IMR-90 (cell line): Measurements from ENCODE around the gene WRAP73. TPM values are rescaled to one million over a fixed set of nuclear protein-coding genes. Genes with fewer than 3 reads are reported as not detected.

Source experiments
- ATAC-seq: fragments of 200-7000 bp; cut with Tn5 transposase; 2 replicates; pipeline ENCODE4 v1.9.1; 2020; ENCODE audit warnings: low read depth, mild to moderate bottlenecking, moderate library complexity
- BruUV-seq: library from RNA; stranded (reverse); fragments of 400-500 nt; replicated peaks from 2 replicates; lab custom pipeline; 2021; lab: Mats Ljungman, UMichigan
- CTCF ChIA-PET: fragments of 300-600 bp; formaldehyde crosslinking; extraction: SDS; loops from one replicate; lab custom pipeline; 2021; ENCODE audit warnings: antibody characterized with exemption; lab: Yijun Ruan, JAX
- POLR2A ChIA-PET: fragments of 300-600 bp; sonication (Branson Sonifier 250); formaldehyde crosslinking; loops from one replicate; lab custom pipeline; 2022; ENCODE audit warnings: antibody characterized with exemption; ENCODE audit not compliant: unreplicated experiment; lab: Charles Lee
- DNase-seq: peaks from one replicate; pipeline ENCODE4 v3.0.0; 2013
- H2AFZ ChIP-seq: replicated peaks from 2 replicates; pipeline ENCODE3; 2013; ENCODE audit warnings: low read length, mild to moderate bottlenecking; ENCODE audit not compliant: poor library complexity
- H2AK5ac ChIP-seq: 2 replicates; pipeline ENCODE4 v1.6.1; 2013; ENCODE audit warnings: low read depth, low read length, inconsistent platforms
- H2AK9ac ChIP-seq: replicated peaks from 2 replicates; pipeline ENCODE3; 2013; ENCODE audit warnings: mild to moderate bottlenecking, low read depth, low read length, moderate library complexity; ENCODE audit not compliant: poor library complexity
- H2BK120ac ChIP-seq: 2 replicates; pipeline ENCODE4 v1.6.1; 2013; ENCODE audit warnings: low read depth, low read length, inconsistent platforms
- H2BK15ac ChIP-seq: 3 replicates; pipeline ENCODE4 v1.6.1; 2013; ENCODE audit warnings: low read depth, low read length, inconsistent platforms
- H2BK20ac ChIP-seq: 2 replicates; pipeline ENCODE4 v1.6.1; 2013; ENCODE audit warnings: low read depth, mild to moderate bottlenecking, inconsistent platforms, low read length, moderate library complexity
- H2BK5ac ChIP-seq: 2 replicates; pipeline ENCODE4 v1.6.1; 2013; ENCODE audit warnings: mild to moderate bottlenecking, low read depth, low read length, inconsistent platforms; ENCODE audit not compliant: poor library complexity, severe bottlenecking
- H3K14ac ChIP-seq: replicated peaks from 2 replicates; pipeline ENCODE4 v1.6.1; 2013; ENCODE audit warnings: low read depth, low read length, inconsistent platforms
- H3K18ac ChIP-seq: 2 replicates; pipeline ENCODE4 v1.6.1; 2013; ENCODE audit warnings: low read depth, low read length, control low read depth
- H3K23ac ChIP-seq: 2 replicates; pipeline ENCODE4 v1.6.1; 2013; ENCODE audit warnings: low read depth, low read length, inconsistent platforms
- H3K27ac ChIP-seq: 2 replicates; pipeline ENCODE4 v1.5.1; 2013; ENCODE audit warnings: mild to moderate bottlenecking, control low read depth, low read length; ENCODE audit not compliant: insufficient read depth
- H3K27me3 ChIP-seq: 2 replicates; pipeline ENCODE4 v1.6.1; 2013; ENCODE audit warnings: low read length; ENCODE audit not compliant: control insufficient read depth, insufficient read depth
- H3K36me3 ChIP-seq: 2 replicates; pipeline ENCODE4 v1.6.1; 2013; ENCODE audit warnings: low read length, mixed read lengths; ENCODE audit not compliant: control insufficient read depth, insufficient read depth
- H3K4ac ChIP-seq: 2 replicates; pipeline ENCODE4 v1.6.1; 2013; ENCODE audit warnings: low read depth, low read length, inconsistent platforms
- H3K4me1 ChIP-seq: 2 replicates; pipeline ENCODE4 v1.6.1; 2013; ENCODE audit warnings: low read length, mixed read lengths; ENCODE audit not compliant: control insufficient read depth, insufficient read depth
- H3K4me2 ChIP-seq: 2 replicates; pipeline ENCODE4 v1.6.1; 2013; ENCODE audit warnings: low read depth, mild to moderate bottlenecking, control low read depth, low read length, moderate library complexity
- H3K4me3 ChIP-seq: 2 replicates; pipeline ENCODE4 v1.5.1; 2013; ENCODE audit warnings: low read depth, mild to moderate bottlenecking, control low read depth, low read length, moderate library complexity; ENCODE audit not compliant: insufficient read depth
- H3K56ac ChIP-seq: 2 replicates; pipeline ENCODE4 v1.6.1; 2013; ENCODE audit warnings: low read length, inconsistent platforms; ENCODE audit not compliant: insufficient read depth; ENCODE audit errors: extremely low read depth
- H3K79me1 ChIP-seq, 2 experiments: 2 replicates each; pipeline ENCODE4 v1.6.1; 2013; ENCODE audit warnings: low read length in 2 of 2, inconsistent platforms in 1 of 2, low read depth in 1 of 2
- H3K9ac ChIP-seq: 2 replicates; pipeline ENCODE4 v1.6.1; 2013; ENCODE audit warnings: low read depth, low read length, control low read depth
- H3K9me1 ChIP-seq: 2 replicates; pipeline ENCODE4 v1.6.1; 2013; ENCODE audit warnings: low read length, inconsistent platforms; ENCODE audit not compliant: insufficient read depth
- H3K9me3 ChIP-seq: 2 replicates; pipeline ENCODE4 v1.6.1; 2013; ENCODE audit warnings: low read length; ENCODE audit not compliant: control insufficient read depth, insufficient read depth
- H4K20me1 ChIP-seq: 2 replicates; pipeline ENCODE4 v1.6.1; 2013; ENCODE audit warnings: low read length, inconsistent platforms; ENCODE audit not compliant: insufficient read depth
- H4K5ac ChIP-seq: 2 replicates; pipeline ENCODE4 v1.6.1; 2013; ENCODE audit warnings: mild to moderate bottlenecking, low read depth, low read length, control low read depth
- H4K8ac ChIP-seq, 2 experiments: 2 replicates each; pipeline ENCODE4 v1.6.1; 2013; ENCODE audit warnings: low read depth in 2 of 2, low read length in 2 of 2, control low read depth in 1 of 2, inconsistent platforms in 1 of 2
- H4K91ac ChIP-seq: 2 replicates; pipeline ENCODE4 v1.6.1; 2013; ENCODE audit warnings: low read depth, low read length, inconsistent platforms; ENCODE audit not compliant: insufficient read depth
- BHLHE40 ChIP-seq: fragments of 150-350 bp; IDR thresholded peaks from 2 replicates; pipeline ENCODE4 v1.6.1; 2016; ENCODE audit warnings: mild to moderate bottlenecking, low read depth, low read length
- CEBPB ChIP-seq: IDR thresholded peaks from 2 replicates; pipeline ENCODE4 v1.6.1; 2012; ENCODE audit warnings: low read depth, low read length, improper control_type of control experiment
- CHD1 ChIP-seq: IDR thresholded peaks from 2 replicates; pipeline ENCODE4 v1.6.1; 2012; ENCODE audit warnings: low read depth, low read length, improper control_type of control experiment
- CTCF ChIP-seq: conservative IDR thresholded peaks from 2 replicates; pipeline ENCODE4 v1.5.1; 2012; ENCODE audit warnings: mild to moderate bottlenecking, low read depth, low read length, improper control_type of control experiment
- FOS ChIP-seq: fragments of 150-350 bp; IDR thresholded peaks from 2 replicates; pipeline ENCODE4 v1.6.1; 2016; ENCODE audit warnings: low read depth, low read length
- MAFK ChIP-seq: IDR thresholded peaks from 2 replicates; pipeline ENCODE4 v1.6.1; 2012; ENCODE audit warnings: low read depth, low read length, improper control_type of control experiment
- MAZ ChIP-seq: IDR thresholded peaks from 2 replicates; pipeline ENCODE4 v1.6.1; 2012; ENCODE audit warnings: low read depth, mild to moderate bottlenecking, low read length, improper control_type of control experiment, moderate library complexity, borderline replicate concordance
- MXI1 ChIP-seq: IDR thresholded peaks from 2 replicates; pipeline ENCODE4 v1.6.1; 2012; ENCODE audit warnings: low read depth, mild to moderate bottlenecking, low read length, moderate library complexity, borderline replicate concordance
- NFE2L2 ChIP-seq: fragments of 150-350 bp; IDR thresholded peaks from 2 replicates; pipeline ENCODE4 v1.6.1; 2016; ENCODE audit warnings: low read depth, mild to moderate bottlenecking, low read length
- POLR2A ChIP-seq: IDR thresholded peaks from 2 replicates; pipeline ENCODE4 v1.6.1; 2012; ENCODE audit warnings: mild to moderate bottlenecking, low read depth, low read length
- RAD21 ChIP-seq: IDR thresholded peaks from 2 replicates; pipeline ENCODE4 v1.6.1; 2012; ENCODE audit warnings: low read length, improper control_type of control experiment
- RCOR1 ChIP-seq: IDR thresholded peaks from 2 replicates; pipeline ENCODE4 v1.6.1; 2012; ENCODE audit warnings: mild to moderate bottlenecking, low read length, improper control_type of control experiment; ENCODE audit not compliant: insufficient replicate concordance
- RFX5 ChIP-seq: IDR thresholded peaks from 2 replicates; pipeline ENCODE4 v1.8.0; 2012; ENCODE audit warnings: low read depth, mild to moderate bottlenecking, low read length, moderate library complexity
- SMC3 ChIP-seq: fragments of 150-350 bp; IDR thresholded peaks from 2 replicates; pipeline ENCODE4 v1.6.1; 2016; ENCODE audit warnings: low read depth, mild to moderate bottlenecking, antibody characterized with exemption, low read length, moderate library complexity
- WGBS, 2 experiments: methylation state at CpG; one replicate each; pipeline versions ENCODE4 v1.1.5 to v1.1.7; 2013; ENCODE audit warnings: missing lambda C conversion rate in 2 of 2; ENCODE audit not compliant: insufficient read length in 1 of 2; ENCODE audit errors: extremely low coverage in 2 of 2; 5-methylcytosine and 5-hydroxymethylcytosine counted together
- dilution Hi-C: fragments of 300-500 bp; cut with HindIII; formaldehyde crosslinking; loops from one replicate; pipeline ENCODE4 v1.14.3; 2018; ENCODE audit warnings: low sequenced_read_pairs; ENCODE audit not compliant: unreplicated experiment
- in situ Hi-C: fragments of 300-500 bp; cut with MboI; formaldehyde crosslinking; loops from 3 replicates; pipeline ENCODE4 v1.14.3; 2019; ENCODE audit warnings: low sequenced_read_pairs, inconsistent platforms, mixed read lengths
- intact Hi-C: fragments of 100-400 bp; cut with micrococcal nuclease; formaldehyde crosslinking; loops from 2 replicates; pipeline ENCODE4 v1.10.0; 2022
- polyA plus RNA-seq, 3 experiments: library from polyadenylated mRNA; depleted of rRNA; stranded (reverse); fragments of >200 nt; gene quantifications; 2 replicates each; pipeline ENCODE4 v1.2.3, GENCODE V29; 2012; ENCODE audit warnings: low replicate concordance in 1 of 3
- total RNA-seq: library from RNA; depleted of rRNA; stranded (reverse); fragments of >200 nt; gene quantifications from 2 replicates; pipeline ENCODE4 v1.2.3, GENCODE V29; 2012
- TF ChIP-seq, protein P1 (sequence below): fragments of 150-350 bp; IDR thresholded peaks from 2 replicates; pipeline ENCODE4 v1.6.1; 2016; ENCODE audit warnings: low read depth, mild to moderate bottlenecking, low read length, moderate library complexity, borderline replicate concordance
- TF ChIP-seq, protein P2 (sequence below): fragments of 150-350 bp; IDR thresholded peaks from 2 replicates; pipeline ENCODE4 v1.6.1; 2017; ENCODE audit warnings: mild to moderate bottlenecking, antibody characterized with exemption, low read length, low read depth

Gene WRAP73
- total and polyA plus RNA-seq, 2 of the 4 experiments (the other 2 are of a cell fraction): 10.8 to 23.6 TPM

DNA sequence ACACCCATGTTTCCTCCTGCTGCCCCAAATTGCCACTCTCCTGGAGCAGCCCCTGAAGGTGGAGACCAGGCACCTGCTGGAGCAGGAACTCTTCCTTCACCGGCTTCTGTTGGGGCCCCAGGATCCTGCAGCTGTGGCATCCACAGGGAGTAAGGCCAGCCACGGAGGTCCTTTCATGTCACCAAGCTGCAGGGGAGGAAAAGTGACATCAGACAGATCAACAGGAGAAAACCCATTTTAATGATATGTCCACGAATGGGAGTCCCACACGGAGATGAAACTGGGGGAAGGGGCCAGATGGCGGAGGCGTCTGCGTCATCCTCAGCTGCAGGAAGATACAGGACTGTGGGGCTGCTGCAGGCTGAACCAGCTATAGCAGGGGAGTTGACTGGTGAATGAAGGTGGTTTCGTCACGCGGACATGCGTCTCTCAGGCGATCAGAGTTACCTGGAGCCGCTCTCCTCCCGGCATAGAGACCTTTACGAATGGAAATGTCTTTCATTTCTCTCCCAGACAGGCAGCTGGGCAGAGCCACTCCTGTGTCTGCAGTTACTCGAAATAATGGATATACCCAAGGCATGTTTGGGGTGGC is 12.3 kb upstream of the WRAP73 start:
- Histone ChIP-seq H3K4me1 (no peaks in the 10 kb centered on the region), H3K4ac (no peak overlapping the region), H3K36me3 (no peaks in the 10 kb centered on the region), H3K9ac (no peak overlapping the region), H3K27ac (no peak overlapping the region), H4K20me1 (no peaks in the 10 kb centered on the region), H3K9me1 (no peaks in the 10 kb centered on the region), H4K91ac (no peak overlapping the region), H2BK120ac (no peak overlapping the region), H3K14ac (no peak overlapping the region), H3K4me3 (no peak overlapping the region), H2AFZ (no peak overlapping the region), H3K56ac (no peak overlapping the region), H3K79me1 (no peaks in the 10 kb centered on the region), H3K4me2 (no peak overlapping the region), H3K23ac (no peak overlapping the region), H3K27me3 (peaks cover 26% of the 10 kb centered on the region), H2AK5ac (no peak overlapping the region), H2BK5ac (no peak overlapping the region), H4K5ac (no peak overlapping the region), H3K18ac (no peak overlapping the region), H2BK15ac (no peak overlapping the region), H2BK20ac (no peak overlapping the region), H2AK9ac (no peak overlapping the region), H3K9me3 (no peaks in the 10 kb centered on the region), H4K8ac (no peak overlapping the region)
- ATAC-seq: no peak
- TF ChIP-seq CTCF (no peak), CHD1 (no peak), RCOR1 (no peak), SMC3 (no peak), RAD21 (no peak), NFE2L2 (no peak), POLR2A (no peak), MAFK (no peak), CEBPB (no peak), MAZ (no peak), FOS (no peak), RFX5 (no peak), MXI1 (no peak), BHLHE40 (no peak)
- TF ChIP-seq, protein P1, sequence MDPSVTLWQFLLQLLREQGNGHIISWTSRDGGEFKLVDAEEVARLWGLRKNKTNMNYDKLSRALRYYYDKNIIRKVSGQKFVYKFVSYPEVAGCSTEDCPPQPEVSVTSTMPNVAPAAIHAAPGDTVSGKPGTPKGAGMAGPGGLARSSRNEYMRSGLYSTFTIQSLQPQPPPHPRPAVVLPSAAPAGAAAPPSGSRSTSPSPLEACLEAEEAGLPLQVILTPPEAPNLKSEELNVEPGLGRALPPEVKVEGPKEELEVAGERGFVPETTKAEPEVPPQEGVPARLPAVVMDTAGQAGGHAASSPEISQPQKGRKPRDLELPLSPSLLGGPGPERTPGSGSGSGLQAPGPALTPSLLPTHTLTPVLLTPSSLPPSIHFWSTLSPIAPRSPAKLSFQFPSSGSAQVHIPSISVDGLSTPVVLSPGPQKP: no peak
- TF ChIP-seq, protein P2, sequence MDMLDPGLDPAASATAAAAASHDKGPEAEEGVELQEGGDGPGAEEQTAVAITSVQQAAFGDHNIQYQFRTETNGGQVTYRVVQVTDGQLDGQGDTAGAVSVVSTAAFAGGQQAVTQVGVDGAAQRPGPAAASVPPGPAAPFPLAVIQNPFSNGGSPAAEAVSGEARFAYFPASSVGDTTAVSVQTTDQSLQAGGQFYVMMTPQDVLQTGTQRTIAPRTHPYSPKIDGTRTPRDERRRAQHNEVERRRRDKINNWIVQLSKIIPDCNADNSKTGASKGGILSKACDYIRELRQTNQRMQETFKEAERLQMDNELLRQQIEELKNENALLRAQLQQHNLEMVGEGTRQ: no peak
- CTCF ChIA-PET: interaction anchor here (0.6 kb wide), 1 partner anchor 1662 kb away, joined by 4 read pairs; no protein-coding TSS in a partner anchor
- no peak for DNase-seq
- in situ Hi-C loops: no loop called here
- dilution Hi-C loops: no loop called here
- POLR2A ChIA-PET: no interaction called here
- 90% methylated on average over 2 of the region's 16 CpGs; no CpG with 5 or more reads in 1 of the 2 experiments for WGBS, 2 experiments
- intact Hi-C loops: no loop called here
- BruUV-seq: no TSS peak
